ENCODE data around the gene PDS5A.
"Not testable (repeated sequence)": the region's sequence is repeated elsewhere in the genome, so short reads cannot be mapped to it uniquely, and the experiment has no call there.

The PDS5A gene, protein sequence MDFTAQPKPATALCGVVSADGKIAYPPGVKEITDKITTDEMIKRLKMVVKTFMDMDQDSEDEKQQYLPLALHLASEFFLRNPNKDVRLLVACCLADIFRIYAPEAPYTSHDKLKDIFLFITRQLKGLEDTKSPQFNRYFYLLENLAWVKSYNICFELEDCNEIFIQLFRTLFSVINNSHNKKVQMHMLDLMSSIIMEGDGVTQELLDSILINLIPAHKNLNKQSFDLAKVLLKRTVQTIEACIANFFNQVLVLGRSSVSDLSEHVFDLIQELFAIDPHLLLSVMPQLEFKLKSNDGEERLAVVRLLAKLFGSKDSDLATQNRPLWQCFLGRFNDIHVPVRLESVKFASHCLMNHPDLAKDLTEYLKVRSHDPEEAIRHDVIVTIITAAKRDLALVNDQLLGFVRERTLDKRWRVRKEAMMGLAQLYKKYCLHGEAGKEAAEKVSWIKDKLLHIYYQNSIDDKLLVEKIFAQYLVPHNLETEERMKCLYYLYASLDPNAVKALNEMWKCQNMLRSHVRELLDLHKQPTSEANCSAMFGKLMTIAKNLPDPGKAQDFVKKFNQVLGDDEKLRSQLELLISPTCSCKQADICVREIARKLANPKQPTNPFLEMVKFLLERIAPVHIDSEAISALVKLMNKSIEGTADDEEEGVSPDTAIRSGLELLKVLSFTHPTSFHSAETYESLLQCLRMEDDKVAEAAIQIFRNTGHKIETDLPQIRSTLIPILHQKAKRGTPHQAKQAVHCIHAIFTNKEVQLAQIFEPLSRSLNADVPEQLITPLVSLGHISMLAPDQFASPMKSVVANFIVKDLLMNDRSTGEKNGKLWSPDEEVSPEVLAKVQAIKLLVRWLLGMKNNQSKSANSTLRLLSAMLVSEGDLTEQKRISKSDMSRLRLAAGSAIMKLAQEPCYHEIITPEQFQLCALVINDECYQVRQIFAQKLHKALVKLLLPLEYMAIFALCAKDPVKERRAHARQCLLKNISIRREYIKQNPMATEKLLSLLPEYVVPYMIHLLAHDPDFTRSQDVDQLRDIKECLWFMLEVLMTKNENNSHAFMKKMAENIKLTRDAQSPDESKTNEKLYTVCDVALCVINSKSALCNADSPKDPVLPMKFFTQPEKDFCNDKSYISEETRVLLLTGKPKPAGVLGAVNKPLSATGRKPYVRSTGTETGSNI (N-terminal part only)

GRCh38 chr4:39977489-39978377 lies at the start of gene PDS5A:
TSS of gene PDS5A (minus strand) at chr4:39977911. CDS start at chr4:39976577, 1,334 bp downstream.
- DNase-seq (ENCODE audit: low read depth) = peak; percentile 55

DNA sequence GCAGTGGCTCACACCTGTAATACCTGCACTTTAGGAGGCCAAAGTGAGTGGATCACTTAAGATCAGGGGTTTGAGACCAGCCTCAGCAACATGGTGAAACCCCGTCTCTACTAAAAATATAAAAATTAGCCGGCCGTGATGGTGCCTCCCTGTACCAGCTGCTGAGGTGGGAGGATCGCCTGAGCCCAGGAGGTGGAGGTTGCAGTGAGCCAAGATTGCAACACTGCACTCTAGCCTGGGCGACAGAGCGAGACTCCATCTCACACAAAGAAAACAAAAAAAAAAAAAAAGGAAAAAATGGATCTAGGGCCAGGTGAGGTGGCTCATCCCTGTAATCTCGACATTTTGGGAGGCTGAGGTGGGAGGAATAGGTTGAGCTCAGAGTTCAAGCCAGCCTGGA lies 46.3 kb upstream of the PDS5A start:
- DNase-seq (ENCODE audit: low read depth) = not testable (repeated sequence)

GRCh38 chr4:40021116-40021515 lies 43.4 kb upstream of the PDS5A start:
- not testable (repeated sequence) for DNase-seq (ENCODE audit: low read depth)

GRCh38 chr4:40020221-40020620 lies 42.5 kb upstream of the PDS5A start:
- DNase-seq (ENCODE audit: low read depth) = no peak

DNA sequence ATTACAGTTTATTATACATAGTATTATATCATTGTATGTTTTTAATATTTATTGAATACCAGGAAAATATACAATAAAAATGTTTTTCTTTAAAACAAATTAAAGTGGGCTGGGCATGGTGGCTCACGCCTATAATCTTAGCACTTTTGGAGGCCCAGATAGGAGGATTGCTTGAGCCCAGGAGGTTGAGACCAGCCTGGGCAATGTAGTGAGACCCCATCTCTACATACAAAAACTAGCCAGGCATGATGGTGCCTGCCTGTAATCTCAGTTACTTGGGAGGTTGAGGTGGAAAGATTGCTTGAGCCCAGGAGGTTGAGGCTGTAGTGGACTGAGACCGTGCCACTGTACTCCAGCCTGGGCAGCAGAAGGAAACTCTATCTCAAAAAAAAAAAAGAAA lies 38.3 kb upstream of the PDS5A start:
- no peak for DNase-seq (ENCODE audit: low read depth)

DNA sequence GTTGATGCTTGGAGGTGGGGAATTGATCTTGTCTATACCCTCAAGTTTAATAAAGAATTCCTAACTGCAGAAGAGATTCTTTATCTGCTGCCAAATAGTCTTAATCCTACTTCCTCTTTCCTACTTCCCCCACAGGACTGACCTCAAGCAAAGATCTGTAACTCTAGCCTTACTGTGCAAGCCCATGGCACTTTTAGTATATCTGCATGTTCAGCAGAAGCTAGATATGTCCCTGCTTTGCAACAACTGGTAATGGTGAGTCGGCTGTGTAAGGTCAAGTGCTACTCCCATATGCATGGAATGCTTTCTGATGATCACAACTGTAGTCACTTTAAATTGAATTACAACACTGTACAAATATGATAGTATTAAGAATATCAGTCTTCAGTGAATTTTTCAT lies 26.3 kb upstream of the PDS5A start:
- DNase-seq (ENCODE audit: low read depth) = no peak

DNA sequence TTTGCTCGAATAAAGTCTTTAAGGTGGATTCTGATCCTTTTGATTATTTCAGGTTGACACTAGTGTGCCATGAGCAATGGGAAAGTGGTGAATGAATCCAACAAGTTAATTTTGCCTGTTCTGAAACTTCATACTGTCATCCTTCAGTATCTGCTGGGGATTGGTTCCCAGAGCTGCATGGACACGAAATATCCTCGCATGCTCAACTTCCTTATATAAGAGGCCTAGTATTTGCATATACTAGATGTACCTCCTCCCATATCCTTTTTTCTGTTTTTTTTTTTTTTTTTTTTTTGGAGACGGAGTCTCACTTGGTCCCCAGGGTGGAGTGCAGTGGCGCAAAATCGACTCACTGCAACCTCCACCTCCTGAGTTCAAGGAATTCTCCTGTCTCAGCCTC lies 23.0 kb upstream of the PDS5A start:
- no peak for DNase-seq (ENCODE audit: low read depth)

- DNase-seq (ENCODE audit: low read depth) = no peak
Observed at GRCh38 chr4:39998659-39999345, 21.1 kb upstream of the PDS5A start.

GRCh38 chr4:39996811-39997210 lies 19.1 kb upstream of the PDS5A start:
- DNase-seq (ENCODE audit: low read depth) = no peak

DNA sequence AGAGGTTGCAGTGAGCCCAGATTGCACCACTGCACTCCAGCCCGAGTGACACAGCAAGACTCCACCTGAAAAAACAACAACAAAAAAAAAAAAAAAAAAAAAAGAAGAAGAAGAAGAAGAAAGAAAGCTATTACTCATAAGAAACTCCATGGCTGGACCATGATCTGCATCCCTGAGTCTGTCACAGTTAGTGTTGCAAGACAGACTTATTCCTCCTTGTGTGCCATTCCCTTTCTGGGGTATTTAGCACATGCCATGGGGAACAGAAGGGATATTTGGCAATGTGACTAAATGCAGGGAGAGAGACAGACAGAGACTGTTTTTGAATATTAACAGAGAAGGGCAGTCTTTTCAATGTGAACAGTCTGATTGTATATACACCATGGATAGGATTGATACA lies 16.7 kb upstream of the PDS5A start:
- no peak for DNase-seq (ENCODE audit: low read depth)

- DNase-seq (ENCODE audit: low read depth) = not testable (repeated sequence)
Observed at GRCh38 chr4:39989381-39989780, 11.7 kb upstream of the PDS5A start.

DNA sequence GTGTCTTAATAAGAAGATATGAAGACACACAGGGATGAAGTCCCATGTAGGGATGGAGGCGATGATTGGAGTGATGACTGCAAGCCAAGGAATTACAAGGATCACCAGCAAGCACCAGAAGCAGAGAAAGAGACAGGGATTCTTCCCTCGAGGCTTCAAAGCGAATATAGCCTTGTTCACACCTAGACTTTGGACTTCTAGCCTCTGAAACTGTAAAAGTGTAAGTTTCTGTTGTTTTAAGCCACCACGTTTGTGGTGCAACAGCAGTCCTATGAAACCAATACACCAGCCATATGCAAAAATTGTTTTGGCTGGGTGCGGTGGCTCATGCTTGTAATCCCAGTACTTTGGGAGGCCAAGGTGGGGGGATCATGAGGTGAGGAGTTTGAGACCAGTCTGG lies 9.8 kb upstream of the PDS5A start:
- DNase-seq (ENCODE audit: low read depth) = no peak

GRCh38 chr4:39978904-39979303 lies 1.2 kb upstream of the PDS5A start:
- DNase-seq (ENCODE audit: low read depth) = no peak

DNA sequence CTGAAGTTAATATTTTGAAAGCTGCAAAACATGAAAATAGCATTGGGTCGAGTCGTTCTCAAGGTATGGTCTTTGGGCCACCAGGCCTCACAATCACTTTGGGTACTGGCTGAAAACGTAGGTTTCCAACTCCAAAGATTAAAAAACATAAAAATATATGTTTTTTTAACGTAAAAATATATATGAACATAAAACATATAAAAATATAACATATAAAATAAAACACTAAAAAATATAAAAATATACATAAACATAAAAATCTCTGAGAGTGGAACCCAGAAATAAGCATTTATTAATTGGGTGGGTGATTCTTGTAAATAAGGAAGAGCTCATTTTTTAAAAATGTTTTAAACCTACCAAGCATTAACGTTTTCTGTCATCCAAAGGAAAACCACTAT lies 666 bp upstream of the PDS5A start:
- no peak for DNase-seq (ENCODE audit: low read depth)

DNA sequence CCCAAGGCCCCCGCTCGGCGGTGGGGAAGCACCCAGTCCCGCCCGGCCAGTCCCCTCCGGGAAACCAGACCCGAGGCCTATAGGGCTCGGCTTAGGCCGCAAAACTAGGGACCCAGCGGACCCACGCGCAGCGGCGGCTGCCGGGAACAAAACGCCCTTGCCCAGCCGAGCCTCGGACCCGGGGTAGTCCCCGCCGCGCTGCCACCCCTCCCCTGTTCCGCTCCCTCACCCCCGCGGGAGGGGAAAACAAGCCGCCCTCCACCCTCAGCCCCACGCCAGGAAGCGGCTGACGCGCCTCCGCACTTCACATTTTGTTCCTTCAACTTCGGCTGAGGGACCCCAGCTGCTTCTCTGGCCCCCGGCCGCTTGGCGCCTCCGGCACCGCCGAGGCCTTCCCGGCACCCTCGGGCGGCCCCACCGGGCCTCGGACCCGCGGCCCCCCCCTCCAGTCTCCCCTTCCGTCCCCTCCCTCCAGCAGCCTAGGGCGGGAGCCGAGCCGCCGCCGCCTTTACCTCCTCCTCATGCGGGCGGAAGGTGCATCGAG lies 694 bp downstream of the PDS5A start:
- no peak for DNase-seq (ENCODE audit: low read depth)

- DNase-seq (ENCODE audit: low read depth) = no peak
Observed at GRCh38 chr4:39976141-39976944, 1.4 kb downstream of the PDS5A start.

GRCh38 chr4:39975488-39976089 lies 2.1 kb downstream of the PDS5A start:
- DNase-seq (ENCODE audit: low read depth) = no peak

GRCh38 chr4:39973052-39973451 lies 4.7 kb downstream of the PDS5A start:
- not testable (repeated sequence) for DNase-seq (ENCODE audit: low read depth)

Measured in CMK (cell line).